Upper lobe of left lung (tissue), 4 donors: ENCODE data around the gene SULF2.
"Not testable (repeated sequence)": the region's sequence is repeated elsewhere in the genome, so short reads cannot be mapped to it uniquely, and the experiment has no call there.

Source experiments
- EP300 ChIP-seq, 4 donors: sonication (generic); formaldehyde crosslinking; IDR thresholded peaks; one replicate each; pipeline ENCODE4 v1.5.1; 2017; ENCODE audit warnings: antibody characterized with exemption in 4 of 4, control low read depth in 2 of 4
- POLR2A ChIP-seq, 4 donors: fragments of 450-650 bp; IDR thresholded peaks; one replicate each; pipeline ENCODE4 v1.5.1; 2016 to 2017; ENCODE audit warnings: antibody characterized with exemption in 4 of 4, mild to moderate bottlenecking in 2 of 4
- POLR2AphosphoS5 ChIP-seq, 2 donors: sonication (generic); formaldehyde crosslinking; IDR thresholded peaks; one replicate each; pipeline ENCODE4 v1.5.1; 2017; ENCODE audit warnings: antibody characterized with exemption in 2 of 2
- TF ChIP-seq, protein P1 (sequence below), 6 experiments: fragments of 450-650 bp in 4 of 6; fragments of 200-600 bp in 2 of 6; sonication (generic) in 2 of 6; IDR thresholded peaks; one replicate each; pipeline ENCODE4 v1.5.1; 2016 to 2019; ENCODE audit warnings: antibody characterized with exemption in 6 of 6

DNA sequence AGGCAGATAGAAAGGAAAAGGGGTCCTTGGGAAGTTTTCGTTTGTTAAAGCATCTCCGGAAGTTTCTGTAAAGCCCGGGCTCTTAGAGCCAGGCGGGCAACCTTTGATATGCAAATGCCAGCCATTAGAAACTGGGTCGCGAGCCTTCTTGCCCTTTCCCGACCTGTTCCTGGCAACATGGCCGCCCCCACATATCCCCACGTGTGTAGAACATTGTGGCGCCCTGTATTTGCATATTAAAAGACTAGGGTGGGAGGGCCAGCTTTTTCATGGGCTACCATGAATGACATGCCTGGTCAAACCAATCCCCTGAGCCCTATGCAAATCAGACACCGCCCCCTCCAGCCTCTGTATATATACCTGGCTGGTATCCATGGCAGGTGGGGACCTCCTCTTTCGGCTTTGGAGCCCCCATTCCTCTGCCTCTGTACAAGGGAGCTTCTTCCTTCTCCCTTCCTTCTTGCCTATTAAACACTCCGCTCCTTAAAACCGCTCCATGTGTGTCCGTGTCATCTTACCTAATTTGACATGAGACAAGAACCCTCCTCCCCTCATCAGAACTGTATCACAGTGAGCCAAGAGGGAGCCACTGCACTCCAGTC lies 19.0 kb upstream of the SULF2 start:
- TF ChIP-seq, protein P1, sequence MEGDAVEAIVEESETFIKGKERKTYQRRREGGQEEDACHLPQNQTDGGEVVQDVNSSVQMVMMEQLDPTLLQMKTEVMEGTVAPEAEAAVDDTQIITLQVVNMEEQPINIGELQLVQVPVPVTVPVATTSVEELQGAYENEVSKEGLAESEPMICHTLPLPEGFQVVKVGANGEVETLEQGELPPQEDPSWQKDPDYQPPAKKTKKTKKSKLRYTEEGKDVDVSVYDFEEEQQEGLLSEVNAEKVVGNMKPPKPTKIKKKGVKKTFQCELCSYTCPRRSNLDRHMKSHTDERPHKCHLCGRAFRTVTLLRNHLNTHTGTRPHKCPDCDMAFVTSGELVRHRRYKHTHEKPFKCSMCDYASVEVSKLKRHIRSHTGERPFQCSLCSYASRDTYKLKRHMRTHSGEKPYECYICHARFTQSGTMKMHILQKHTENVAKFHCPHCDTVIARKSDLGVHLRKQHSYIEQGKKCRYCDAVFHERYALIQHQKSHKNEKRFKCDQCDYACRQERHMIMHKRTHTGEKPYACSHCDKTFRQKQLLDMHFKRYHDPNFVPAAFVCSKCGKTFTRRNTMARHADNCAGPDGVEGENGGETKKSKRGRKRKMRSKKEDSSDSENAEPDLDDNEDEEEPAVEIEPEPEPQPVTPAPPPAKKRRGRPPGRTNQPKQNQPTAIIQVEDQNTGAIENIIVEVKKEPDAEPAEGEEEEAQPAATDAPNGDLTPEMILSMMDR (IDR thresholded peaks at IDR 0.05) = not testable (repeated sequence)
- TF ChIP-seq EP300, POLR2AphosphoS5, POLR2A (IDR thresholded peaks at IDR 0.05): not testable (repeated sequence)
